Fibroblast of skin of left biceps (primary cell): ENCODE measurements around the gene TPP1.

ENCODE experiments used
- DNase-seq, 2 experiments: peaks; one replicate each; pipeline ENCODE4 v3.0.0-alpha.2; 2013; ENCODE audit warnings: low read depth in 2 of 2

The TPP1 gene

GRCh38 chr11:6563121-6563619 is 56.1 kb downstream of the TPP1 start:
- no peak for DNase-seq
